HCT116 (cell line): ENCODE measurements around the gene ANAPC2. TPM values are rescaled to one million over a fixed set of nuclear protein-coding genes. Genes with fewer than 3 reads are reported as not detected.

ENCODE experiments used
- ATAC-seq: fragments of 200-7000 bp; cut with Tn5 transposase; 2 replicates; pipeline ENCODE4 v1.9.1; 2020; ENCODE audit warnings: mild to moderate bottlenecking, moderate library complexity
- BruUV-seq: library from RNA; stranded (reverse); fragments of 400-500 nt; replicated peaks from 2 replicates; lab custom pipeline; 2021; lab: Mats Ljungman, UMichigan
- CTCF ChIA-PET: fragments of 300-600 bp; sonication (Branson Sonifier 250); formaldehyde crosslinking; loops from one replicate; lab custom pipeline; 2021; ENCODE audit warnings: antibody characterized with exemption; lab: Charles Lee
- POLR2A ChIA-PET: fragments of 300-600, 350-600 bp; sonication (Branson Sonifier 250); formaldehyde crosslinking; loops from one replicate; lab custom pipeline; 2021; ENCODE audit warnings: antibody characterized with exemption; lab: Charles Lee
- RAD21 ChIA-PET, 2 experiments: fragments of 300-600 bp; sonication (Branson Sonifier 250); formaldehyde crosslinking; loops; one replicate each; lab custom pipeline; 2023; ENCODE audit warnings: low total read pairs in 2 of 2; ENCODE audit not compliant: uncharacterized antibody in 2 of 2, unreplicated experiment in 2 of 2, low non-redundant PET in 1 of 2; lab: Charles Lee
- DNase-seq: peaks from one replicate; pipeline ENCODE4 v3.0.0-alpha.2; 2010; ENCODE audit warnings: low read depth, low spot score
- H2AFZ ChIP-seq: fragments of 200-600 bp; shearing (Covaris generic), sonication (generic); 2 replicates; pipeline ENCODE4 v1.6.1; 2017; ENCODE audit warnings: low read depth, mixed run types, mixed read lengths, antibody characterized with exemption, low read length; ENCODE audit not compliant: poor library complexity, severe bottlenecking
- H3K27ac ChIP-seq: 2 replicates; pipeline ENCODE4 v1.5.1; 2012; ENCODE audit warnings: low read depth, low read length
- H3K27me3 ChIP-seq: fragments of 200-600 bp; sonication (generic); 2 replicates; pipeline ENCODE4 v1.6.1; 2016; ENCODE audit warnings: mixed run types, low read length, mixed read lengths; ENCODE audit not compliant: insufficient read depth
- H3K36me3 ChIP-seq, 2 experiments: fragments of 200-500 bp in 1 of 2; fragments of 200-600 bp in 1 of 2; sonication (Bioruptor generic) in 1 of 2; sonication (generic) in 1 of 2; 2 replicates each; pipeline versions ENCODE4 v1.5.1 to v1.6.1; 2014 to 2016; ENCODE audit warnings: low read length in 2 of 2, inconsistent platforms in 1 of 2, mixed read lengths in 1 of 2, mixed run types in 1 of 2; ENCODE audit not compliant: insufficient read depth in 2 of 2, control insufficient read depth in 1 of 2
- H3K4me1 ChIP-seq, 2 experiments: fragments of 200-600 bp in 1 of 2; sonication (generic) in 1 of 2; 2 replicates each; pipeline versions ENCODE4 v1.5.1 to v1.6.1; 2012 to 2017; ENCODE audit warnings: low read length in 2 of 2, inconsistent platforms in 1 of 2, mild to moderate bottlenecking in 1 of 2, mixed read lengths in 1 of 2, mixed run types in 1 of 2, moderate library complexity in 1 of 2; ENCODE audit not compliant: insufficient read depth in 2 of 2, control insufficient read depth in 1 of 2
- H3K4me2 ChIP-seq: fragments of 200-600 bp; sonication (generic); 2 replicates; pipeline ENCODE4 v1.6.1; 2017; ENCODE audit warnings: mixed run types, low read length, mixed read lengths
- H3K4me3 ChIP-seq, 2 experiments: fragments of 200-600 bp in 1 of 2; sonication (generic) in 1 of 2; replicated peaks in 1 of 2; 2 replicates each; pipeline ENCODE4 v1.5.1; 2011 to 2016; ENCODE audit warnings: low read length in 2 of 2, control low read depth in 1 of 2, low read depth in 1 of 2, mild to moderate bottlenecking in 1 of 2, mixed read lengths in 1 of 2, mixed run types in 1 of 2
- H3K79me2 ChIP-seq: fragments of 200-600 bp; sonication (generic); 2 replicates; pipeline ENCODE4 v1.6.1; 2017; ENCODE audit warnings: mild to moderate bottlenecking, mixed run types, low read length, moderate library complexity, mixed read lengths; ENCODE audit not compliant: insufficient read depth
- H3K9ac ChIP-seq: fragments of 200-600 bp; sonication (generic); 2 replicates; pipeline ENCODE4 v1.6.1; 2016; ENCODE audit warnings: low read length, mixed read lengths
- H3K9me2 ChIP-seq: fragments of 200-600 bp; sonication (generic), shearing (Covaris generic); 2 replicates; pipeline ENCODE4 v1.6.1; 2017; ENCODE audit warnings: mixed run types, mild to moderate bottlenecking, moderate library complexity; ENCODE audit not compliant: insufficient read depth
- H3K9me3 ChIP-seq, 2 experiments: fragments of 200-500 bp in 1 of 2; fragments of 200-600 bp in 1 of 2; sonication (Bioruptor generic) in 1 of 2; sonication (generic) in 1 of 2; 2 replicates each; pipeline ENCODE4 v1.6.1; 2014 to 2017; ENCODE audit warnings: low read length in 2 of 2, mixed read lengths in 2 of 2, inconsistent platforms in 1 of 2, low read depth in 1 of 2, mild to moderate bottlenecking in 1 of 2, mixed run types in 1 of 2, moderate library complexity in 1 of 2; ENCODE audit not compliant: control insufficient read depth in 1 of 2, insufficient read depth in 1 of 2
- H4K20me1 ChIP-seq: fragments of 200-600 bp; sonication (generic), shearing (Covaris generic); 2 replicates; pipeline ENCODE4 v1.6.1; 2017; ENCODE audit warnings: mixed run types, mild to moderate bottlenecking, moderate library complexity; ENCODE audit not compliant: insufficient read depth
- intact Hi-C: fragments of 100-400 bp; cut with micrococcal nuclease; formaldehyde crosslinking; loops from 2 replicates; pipeline ENCODE4 v1.10.0; 2022
- total RNA-seq: library from RNA; stranded (reverse); gene quantifications from one replicate; pipeline ENCODE4 v1.2.1, GENCODE V29; 2021; ENCODE audit not compliant: unreplicated experiment
- TF ChIP-seq, protein P1 (sequence below): IDR thresholded peaks from 2 replicates; pipeline ENCODE4 v1.6.1; 2012; ENCODE audit warnings: low read depth
- TF ChIP-seq, protein P2 (sequence below): IDR thresholded peaks from 2 replicates; pipeline ENCODE4 v1.6.1; 2011; ENCODE audit warnings: mild to moderate bottlenecking, low read length, moderate library complexity; ENCODE audit not compliant: insufficient replicate concordance; ENCODE audit errors: extremely low read depth

ANAPC2 gene
- total RNA-seq, 1 experiment from 2014 or later, result 75.5 TPM

DNA sequence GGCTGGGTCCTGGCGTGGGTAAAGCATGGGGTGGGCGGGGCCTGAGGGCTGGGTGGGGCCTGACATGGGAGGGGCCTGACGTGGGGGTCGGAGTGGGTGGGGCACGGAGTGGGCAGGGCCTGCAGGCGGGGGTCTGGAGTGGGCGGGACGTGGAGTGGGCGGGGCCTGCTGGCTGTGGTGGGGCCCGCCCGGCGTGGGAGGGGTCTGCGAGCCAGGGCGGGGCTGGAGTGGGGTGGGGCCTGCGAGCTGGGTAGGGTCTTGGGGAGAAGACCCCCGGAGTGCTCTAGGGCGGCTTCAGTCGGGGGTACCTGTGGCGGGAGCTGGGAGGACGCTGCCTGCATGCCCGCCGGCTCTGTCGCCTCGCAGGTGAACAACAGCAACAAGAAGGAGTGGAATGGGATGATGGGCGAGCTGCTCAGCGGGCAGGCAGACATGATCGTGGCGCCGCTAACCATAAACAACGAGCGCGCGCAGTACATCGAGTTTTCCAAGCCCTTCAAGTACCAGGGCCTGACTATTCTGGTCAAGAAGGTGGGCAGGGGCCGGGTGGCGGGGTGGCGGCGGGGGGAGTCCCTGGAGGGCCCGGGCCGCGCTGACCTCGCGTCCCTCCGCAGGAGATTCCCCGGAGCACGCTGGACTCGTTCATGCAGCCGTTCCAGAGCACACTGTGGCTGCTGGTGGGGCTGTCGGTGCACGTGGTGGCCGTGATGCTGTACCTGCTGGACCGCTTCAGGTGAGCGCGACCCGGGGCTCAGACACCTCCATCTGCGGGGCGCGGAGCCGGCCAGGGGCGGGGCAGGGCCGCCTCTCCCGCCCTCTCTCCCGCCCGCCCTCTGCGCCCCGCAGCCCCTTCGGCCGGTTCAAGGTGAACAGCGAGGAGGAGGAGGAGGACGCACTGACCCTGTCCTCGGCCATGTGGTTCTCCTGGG, 26.5 kb downstream of the ANAPC2 start:
- Histone ChIP-seq H3K36me3 (no peaks in the 10 kb centered on the region), H3K9me2 (no peaks in the 10 kb centered on the region), H3K4me1 (peaks cover 7 to 52% of the 10 kb centered on the region in 2 experiments; a peak in 3 of 4 replicates), H3K27me3 (no peaks in the 10 kb centered on the region), H2AFZ (no peak overlapping the region), H4K20me1 (no peaks in the 10 kb centered on the region), H3K4me3 (peak overlapping the region; percentile 59 to 70), H3K9me3 (no peaks in the 10 kb centered on the region), H3K27ac (peak overlapping the region; percentile 82), H3K4me2 (peak overlapping the region; percentile 98), H3K9ac (peak overlapping the region; percentile 77), H3K79me2 (no peaks in the 10 kb centered on the region)
- ChIA-PET RAD21 (interaction anchor here in 1 of 2 experiments (0.7 to 1.0 kb wide), 3 partner anchors 11 to 132 kb away, joined by 3 to 7 read pairs (median 4); no protein-coding TSS in a partner anchor), CTCF (interaction anchor here (1.1 to 1.9 kb wide), 5 partner anchors 10 to 75 kb away, joined by 3 to 15 read pairs (median 7); partner anchors contain the start of gene SSNA1), POLR2A (interaction anchor here (0.7 to 2.5 kb wide), 12 partner anchors 8 to 102 kb away, joined by 3 to 16 read pairs (median 5); partner anchors contain the start of genes ANAPC2, LRRC26, SSNA1 and TUBB4B)
- ATAC-seq, result peak; percentile 43
- DNase-seq, result peak; percentile 36
- TF ChIP-seq, protein P1, sequence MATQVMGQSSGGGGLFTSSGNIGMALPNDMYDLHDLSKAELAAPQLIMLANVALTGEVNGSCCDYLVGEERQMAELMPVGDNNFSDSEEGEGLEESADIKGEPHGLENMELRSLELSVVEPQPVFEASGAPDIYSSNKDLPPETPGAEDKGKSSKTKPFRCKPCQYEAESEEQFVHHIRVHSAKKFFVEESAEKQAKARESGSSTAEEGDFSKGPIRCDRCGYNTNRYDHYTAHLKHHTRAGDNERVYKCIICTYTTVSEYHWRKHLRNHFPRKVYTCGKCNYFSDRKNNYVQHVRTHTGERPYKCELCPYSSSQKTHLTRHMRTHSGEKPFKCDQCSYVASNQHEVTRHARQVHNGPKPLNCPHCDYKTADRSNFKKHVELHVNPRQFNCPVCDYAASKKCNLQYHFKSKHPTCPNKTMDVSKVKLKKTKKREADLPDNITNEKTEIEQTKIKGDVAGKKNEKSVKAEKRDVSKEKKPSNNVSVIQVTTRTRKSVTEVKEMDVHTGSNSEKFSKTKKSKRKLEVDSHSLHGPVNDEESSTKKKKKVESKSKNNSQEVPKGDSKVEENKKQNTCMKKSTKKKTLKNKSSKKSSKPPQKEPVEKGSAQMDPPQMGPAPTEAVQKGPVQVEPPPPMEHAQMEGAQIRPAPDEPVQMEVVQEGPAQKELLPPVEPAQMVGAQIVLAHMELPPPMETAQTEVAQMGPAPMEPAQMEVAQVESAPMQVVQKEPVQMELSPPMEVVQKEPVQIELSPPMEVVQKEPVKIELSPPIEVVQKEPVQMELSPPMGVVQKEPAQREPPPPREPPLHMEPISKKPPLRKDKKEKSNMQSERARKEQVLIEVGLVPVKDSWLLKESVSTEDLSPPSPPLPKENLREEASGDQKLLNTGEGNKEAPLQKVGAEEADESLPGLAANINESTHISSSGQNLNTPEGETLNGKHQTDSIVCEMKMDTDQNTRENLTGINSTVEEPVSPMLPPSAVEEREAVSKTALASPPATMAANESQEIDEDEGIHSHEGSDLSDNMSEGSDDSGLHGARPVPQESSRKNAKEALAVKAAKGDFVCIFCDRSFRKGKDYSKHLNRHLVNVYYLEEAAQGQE, result no peak
- TF ChIP-seq, protein P2, sequence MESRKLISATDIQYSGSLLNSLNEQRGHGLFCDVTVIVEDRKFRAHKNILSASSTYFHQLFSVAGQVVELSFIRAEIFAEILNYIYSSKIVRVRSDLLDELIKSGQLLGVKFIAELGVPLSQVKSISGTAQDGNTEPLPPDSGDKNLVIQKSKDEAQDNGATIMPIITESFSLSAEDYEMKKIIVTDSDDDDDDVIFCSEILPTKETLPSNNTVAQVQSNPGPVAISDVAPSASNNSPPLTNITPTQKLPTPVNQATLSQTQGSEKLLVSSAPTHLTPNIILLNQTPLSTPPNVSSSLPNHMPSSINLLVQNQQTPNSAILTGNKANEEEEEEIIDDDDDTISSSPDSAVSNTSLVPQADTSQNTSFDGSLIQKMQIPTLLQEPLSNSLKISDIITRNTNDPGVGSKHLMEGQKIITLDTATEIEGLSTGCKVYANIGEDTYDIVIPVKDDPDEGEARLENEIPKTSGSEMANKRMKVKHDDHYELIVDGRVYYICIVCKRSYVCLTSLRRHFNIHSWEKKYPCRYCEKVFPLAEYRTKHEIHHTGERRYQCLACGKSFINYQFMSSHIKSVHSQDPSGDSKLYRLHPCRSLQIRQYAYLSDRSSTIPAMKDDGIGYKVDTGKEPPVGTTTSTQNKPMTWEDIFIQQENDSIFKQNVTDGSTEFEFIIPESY, result no peak
- intact Hi-C loops, result loop anchor here (2.0 kb wide), 2 partner anchors 43 to 61 kb away; partner anchors contain the start of gene RNF208
- BruUV-seq, result no TSS peak
